BLaER1 treated with 17β-estradiol and CSF1 and Interleukin-3, amounts not matched to agents 10 nM and 100 nM (cell line): ENCODE data around the gene LPP.

Experiments used
- H3K27ac ChIP-seq, 11 experiments: shearing (Covaris generic); formaldehyde crosslinking; 2 replicates each; pipeline ENCODE4 v1.8.1; 2022
- H3K27me3 ChIP-seq, 11 experiments: shearing (Covaris generic); formaldehyde crosslinking; 2 replicates each; pipeline ENCODE4 v1.8.1; 2022
- H3K36me3 ChIP-seq, 11 experiments: shearing (Covaris generic); formaldehyde crosslinking; 2 replicates each; pipeline ENCODE4 v1.8.1; 2022
- H3K4me1 ChIP-seq, 10 experiments: shearing (Covaris generic); formaldehyde crosslinking; 2 replicates each; pipeline ENCODE4 v1.8.1; 2022
- H3K4me2 ChIP-seq, 11 experiments: shearing (Covaris generic); formaldehyde crosslinking; 2 replicates each; pipeline ENCODE4 v1.8.1; 2022
- H3K4me3 ChIP-seq, 10 experiments: shearing (Covaris generic); formaldehyde crosslinking; 2 replicates each; pipeline ENCODE4 v1.8.1; 2022
- H3K9ac ChIP-seq, 11 experiments: shearing (Covaris generic); formaldehyde crosslinking; 2 replicates each; pipeline ENCODE4 v1.8.1; 2022
- H3K9me3 ChIP-seq, 11 experiments: shearing (Covaris generic); formaldehyde crosslinking; replicated peaks in 1 of 11; 2 replicates each; pipeline ENCODE4 v1.8.1; 2022
- H4K20me1 ChIP-seq, 11 experiments: shearing (Covaris generic); formaldehyde crosslinking; 2 replicates each; pipeline ENCODE4 v1.8.1; 2022
- Cebpa-rat ChIP-seq, 11 experiments: shearing (Covaris generic); IDR thresholded peaks; 2 replicates each; pipeline ENCODE4 v1.8.1; 2022

LPP gene

DNA sequence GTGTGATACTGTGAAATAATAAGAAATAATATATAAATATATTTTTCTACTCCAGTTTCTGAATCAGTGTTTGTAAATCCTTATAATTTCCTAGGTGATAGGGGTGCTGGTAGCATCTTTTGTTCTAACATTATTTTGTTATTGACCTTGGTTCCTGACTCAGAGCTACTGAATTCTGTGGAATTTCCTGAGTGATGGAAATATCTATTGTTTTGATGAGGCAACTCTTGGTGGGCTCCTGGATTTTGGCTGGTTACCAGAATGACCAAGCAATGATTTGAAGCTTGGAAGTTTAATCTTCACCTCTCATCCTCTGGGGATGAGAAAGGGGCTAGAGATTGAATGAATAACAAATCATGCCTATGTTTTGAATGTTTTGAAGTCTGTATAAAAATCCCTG, 377.3 kb downstream of the LPP start:
- Histone ChIP-seq H3K9ac (no peak overlapping the region), H3K9me3 (no peaks in the 10 kb centered on the region), H3K36me3 (peaks cover 4 to 16% (median 11%) of the 10 kb centered on the region in 11 experiments; a peak in 15 of 22 replicates), H3K4me1 (peaks cover 0 to 40% (median 0%) of the 10 kb centered on the region in 10 experiments; a peak in 5 of 20 replicates), H3K4me3 (no peak overlapping the region), H3K4me2 (no peak overlapping the region), H4K20me1 (no peaks in the 10 kb centered on the region), H3K27ac (no peak overlapping the region), H3K27me3 (no peaks in the 10 kb centered on the region)
- TF ChIP-seq Cebpa-rat (IDR thresholded peaks at IDR 0.05) = no peak

DNA sequence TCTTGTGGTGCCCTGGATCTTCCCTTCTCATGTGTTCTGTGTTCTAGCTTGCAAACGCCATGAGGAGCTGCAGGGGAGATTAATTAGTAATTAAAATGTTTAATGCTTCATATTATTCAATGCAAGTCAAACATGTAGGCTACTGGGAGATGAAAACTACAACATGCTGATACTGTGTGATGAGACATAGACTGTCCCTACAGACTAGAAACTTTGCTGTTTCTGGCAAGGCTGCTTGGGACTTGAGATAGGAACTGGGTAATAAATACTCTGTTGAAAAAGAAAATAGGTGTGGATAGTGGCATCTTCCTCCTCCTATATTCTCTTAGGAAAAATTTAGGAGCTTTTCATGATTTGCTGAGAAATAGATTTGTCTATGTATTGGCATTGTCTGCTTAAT, 379.2 kb downstream of the LPP start:
- H3K27me3 ChIP-seq = no peaks in the 10 kb centered on the region
- H3K4me3 ChIP-seq = no peak overlapping the region
- no peak overlapping the region for H3K27ac ChIP-seq
- TF ChIP-seq Cebpa-rat (IDR thresholded peaks at IDR 0.05) = no peak
- peaks cover 0 to 5% (median 0%) of the 10 kb centered on the region in 11 experiments; a peak in 2 of 22 replicates for H3K9me3 ChIP-seq
- H3K4me1 ChIP-seq = peaks cover 0 to 39% (median 0%) of the 10 kb centered on the region in 10 experiments; a peak in 6 of 20 replicates
- no peak overlapping the region for H3K9ac ChIP-seq
- no peaks in the 10 kb centered on the region for H4K20me1 ChIP-seq
- 0 out of 22 replicates have a peak overlapping the region, but pooled peaks of 1 of the 11 experiments have one; percentile 15 for H3K4me2 ChIP-seq
- H3K36me3 ChIP-seq = peaks cover 0 to 10% (median 5%) of the 10 kb centered on the region in 11 experiments; a peak in 8 of 22 replicates

DNA sequence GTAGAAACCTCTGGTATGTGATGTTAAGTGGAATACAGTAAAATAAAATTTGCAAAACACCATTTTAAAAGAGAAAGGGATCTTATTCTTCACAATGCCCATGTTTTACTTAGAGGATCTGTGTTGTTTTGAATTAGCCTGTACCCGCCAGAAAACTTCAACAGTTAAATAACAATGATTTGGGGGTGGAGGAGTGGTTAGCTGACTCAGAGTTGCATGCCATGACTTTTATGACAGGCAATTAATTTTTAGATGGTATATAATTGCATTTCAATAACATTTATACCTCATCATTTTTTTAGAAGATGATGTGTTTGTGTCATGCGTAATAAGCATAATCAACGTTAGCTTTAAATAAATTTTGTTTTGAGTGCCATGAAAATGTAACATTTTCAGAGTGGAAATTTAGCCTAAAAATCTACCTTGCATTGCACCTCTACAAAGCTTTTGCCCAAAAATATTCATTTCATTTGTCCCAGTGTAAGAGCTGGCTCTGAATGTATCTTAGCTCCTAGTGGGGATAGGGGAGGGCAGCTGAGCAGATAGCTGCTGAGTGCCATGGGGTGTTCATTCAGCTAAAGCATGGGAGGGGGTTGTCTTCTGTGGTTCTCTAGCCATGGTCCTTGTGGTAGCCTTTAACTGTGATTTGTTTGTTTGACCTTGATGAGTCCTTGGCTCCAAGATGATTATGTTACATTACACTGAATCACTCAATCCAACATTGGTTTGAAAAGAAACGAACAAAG, 379.8 kb downstream of the LPP start:
- H3K9ac ChIP-seq = no peak overlapping the region
- no peaks in the 10 kb centered on the region for H4K20me1 ChIP-seq
- H3K27me3 ChIP-seq = no peaks in the 10 kb centered on the region
- H3K4me3 ChIP-seq = no peak overlapping the region
- H3K9me3 ChIP-seq = peaks cover 0 to 11% (median 0%) of the 10 kb centered on the region in 11 experiments; a peak in 3 of 22 replicates
- no peak for TF ChIP-seq Cebpa-rat (IDR thresholded peaks at IDR 0.05)
- peak overlapping the region in 2 of 11 experiments; percentile 26 to 39; a peak in 3 of 22 replicates for H3K4me2 ChIP-seq
- H3K4me1 ChIP-seq = peaks cover 0 to 42% (median 0%) of the 10 kb centered on the region in 10 experiments; a peak in 6 of 20 replicates
- H3K36me3 ChIP-seq = peaks cover 0 to 10% (median 6%) of the 10 kb centered on the region in 11 experiments; a peak in 7 of 22 replicates
- no peak overlapping the region for H3K27ac ChIP-seq

DNA sequence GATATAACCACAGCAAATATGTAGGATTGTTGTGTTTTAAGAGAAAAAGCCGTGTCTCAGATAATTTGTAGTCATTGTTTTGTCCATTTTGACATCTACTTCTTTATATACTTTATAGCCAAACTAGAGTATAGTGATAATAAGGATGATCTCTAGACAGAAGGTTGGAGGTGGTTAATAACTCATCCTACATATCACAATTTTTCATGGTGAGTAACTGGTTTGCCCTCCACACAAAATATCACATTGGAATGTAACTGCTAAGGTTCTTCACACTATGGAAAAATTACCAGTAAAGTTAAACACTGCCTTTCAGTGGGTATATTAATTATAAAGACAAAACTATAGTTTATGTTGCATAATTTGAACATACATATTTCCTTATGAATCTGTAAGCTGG, 380.7 kb downstream of the LPP start:
- H3K4me1 ChIP-seq = peaks cover 0 to 42% (median 0%) of the 10 kb centered on the region in 10 experiments; a peak in 6 of 20 replicates
- no peak overlapping the region for H3K4me2 ChIP-seq
- H3K9me3 ChIP-seq = peaks cover 0 to 12% (median 0%) of the 10 kb centered on the region in 11 experiments; a peak in 3 of 22 replicates

DNA sequence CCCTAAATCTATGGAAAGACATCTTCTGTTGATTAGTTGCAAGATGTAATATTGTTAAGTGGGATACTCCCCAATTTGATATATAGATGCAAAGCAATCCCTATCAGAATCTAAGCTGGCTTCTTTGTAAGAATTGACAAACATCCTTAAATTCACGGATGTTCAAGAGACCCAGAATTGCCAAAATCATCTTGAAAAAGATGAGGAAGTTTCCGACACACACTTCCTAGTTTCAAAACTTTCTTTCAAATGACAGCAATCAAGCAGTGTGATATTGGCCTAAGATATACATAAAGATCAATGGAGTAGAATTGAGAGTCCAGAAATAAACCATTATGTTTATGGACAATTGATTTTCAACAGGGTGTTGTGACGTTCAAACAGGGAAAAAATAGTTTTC, 383.6 kb downstream of the LPP start:
- Histone ChIP-seq H4K20me1 (no peaks in the 10 kb centered on the region), H3K27me3 (no peaks in the 10 kb centered on the region), H3K27ac (peak overlapping the region in 1 of 11 experiments; percentile 28; a peak in 1 of 22 replicates), H3K4me3 (no peak overlapping the region), H3K9me3 (peaks cover 0 to 12% (median 0%) of the 10 kb centered on the region in 11 experiments; a peak in 3 of 22 replicates), H3K36me3 (peaks cover 0 to 10% (median 0%) of the 10 kb centered on the region in 11 experiments; a peak in 5 of 22 replicates), H3K4me1 (peaks cover 0 to 41% (median 3%) of the 10 kb centered on the region in 10 experiments; a peak in 10 of 20 replicates), H3K4me2 (peak overlapping the region in 2 of 11 experiments; percentile 18 to 25; a peak in 3 of 22 replicates), H3K9ac (no peak overlapping the region)
- no peak for TF ChIP-seq Cebpa-rat (IDR thresholded peaks at IDR 0.05)

More for the DNA sequence above, 380.7 kb downstream of the LPP start:
- no peaks in the 10 kb centered on the region for H4K20me1 ChIP-seq
- H3K27ac ChIP-seq = no peak overlapping the region
- no peak for TF ChIP-seq Cebpa-rat (IDR thresholded peaks at IDR 0.05)
- no peaks in the 10 kb centered on the region for H3K27me3 ChIP-seq
- H3K4me3 ChIP-seq = no peak overlapping the region
- H3K36me3 ChIP-seq = peaks cover 0 to 12% (median 6%) of the 10 kb centered on the region in 11 experiments; a peak in 8 of 22 replicates
- H3K9ac ChIP-seq = no peak overlapping the region

DNA sequence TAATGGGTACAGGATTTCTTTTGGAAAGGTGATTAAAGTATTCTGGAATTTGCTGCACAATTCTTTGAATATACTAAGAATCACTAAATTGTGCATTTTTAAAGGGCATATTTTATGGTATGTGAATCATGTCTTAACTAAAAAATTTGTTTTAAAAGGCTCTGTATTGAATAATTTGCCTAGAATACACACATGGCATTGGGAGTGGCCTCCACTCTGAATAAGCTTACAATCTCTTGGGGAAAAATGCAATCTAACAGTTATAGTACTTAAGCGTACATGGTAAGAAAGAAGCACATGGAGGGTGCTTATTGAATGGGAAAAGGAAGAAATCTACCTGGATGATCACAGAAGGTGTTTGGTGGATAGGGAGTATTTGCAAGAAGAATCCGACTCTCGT, 385.1 kb downstream of the LPP start:
- Histone ChIP-seq H3K27me3 (no peaks in the 10 kb centered on the region), H3K4me2 (no peak overlapping the region), H3K4me3 (no peak overlapping the region), H3K9me3 (peaks cover 0 to 20% (median 0%) of the 10 kb centered on the region in 11 experiments; a peak in 6 of 22 replicates), H3K4me1 (peaks cover 0 to 26% (median 3%) of the 10 kb centered on the region in 10 experiments; a peak in 10 of 20 replicates), H3K36me3 (peaks cover 0 to 12% (median 4%) of the 10 kb centered on the region in 11 experiments; a peak in 10 of 22 replicates), H3K27ac (no peak overlapping the region), H3K9ac (no peak overlapping the region), H4K20me1 (no peaks in the 10 kb centered on the region)
- TF ChIP-seq Cebpa-rat (IDR thresholded peaks at IDR 0.05) = no peak

DNA sequence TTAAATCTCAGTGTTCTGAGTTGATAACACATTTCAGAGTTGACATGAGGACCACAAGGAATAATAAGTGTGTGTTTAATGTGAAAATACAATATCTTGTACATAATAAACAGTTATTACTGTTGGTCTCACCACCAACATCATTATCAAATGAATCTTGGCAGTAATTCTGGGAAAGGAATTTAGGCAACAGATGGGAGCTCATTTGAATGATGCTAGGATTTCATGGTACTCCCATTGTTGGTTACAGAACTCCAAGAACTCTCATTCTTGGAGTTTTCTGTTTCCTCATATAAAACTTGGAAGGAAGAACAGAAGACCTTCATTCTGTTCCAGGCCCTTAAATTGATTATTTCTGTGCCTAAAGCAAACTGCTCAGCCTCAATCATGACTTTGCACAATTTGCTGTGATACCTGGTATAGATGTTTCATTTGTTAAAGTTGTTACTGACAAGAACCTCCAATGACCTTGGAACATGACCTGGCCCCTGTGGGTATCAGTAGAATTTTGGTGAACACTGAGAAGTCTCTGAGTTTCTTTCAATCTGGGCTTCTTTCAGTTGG, 385.8 kb downstream of the LPP start:
- Histone ChIP-seq H3K9me3 (peaks cover 0 to 21% (median 0%) of the 10 kb centered on the region in 11 experiments; a peak in 6 of 22 replicates), H3K9ac (no peak overlapping the region), H4K20me1 (no peaks in the 10 kb centered on the region), H3K27me3 (no peaks in the 10 kb centered on the region), H3K4me1 (peaks cover 0 to 20% (median 3%) of the 10 kb centered on the region in 10 experiments; a peak in 10 of 20 replicates), H3K4me2 (no peak overlapping the region), H3K36me3 (peaks cover 0 to 14% (median 4%) of the 10 kb centered on the region in 11 experiments; a peak in 10 of 22 replicates), H3K4me3 (no peak overlapping the region), H3K27ac (no peak overlapping the region)
- TF ChIP-seq Cebpa-rat (IDR thresholded peaks at IDR 0.05) = no peak

DNA sequence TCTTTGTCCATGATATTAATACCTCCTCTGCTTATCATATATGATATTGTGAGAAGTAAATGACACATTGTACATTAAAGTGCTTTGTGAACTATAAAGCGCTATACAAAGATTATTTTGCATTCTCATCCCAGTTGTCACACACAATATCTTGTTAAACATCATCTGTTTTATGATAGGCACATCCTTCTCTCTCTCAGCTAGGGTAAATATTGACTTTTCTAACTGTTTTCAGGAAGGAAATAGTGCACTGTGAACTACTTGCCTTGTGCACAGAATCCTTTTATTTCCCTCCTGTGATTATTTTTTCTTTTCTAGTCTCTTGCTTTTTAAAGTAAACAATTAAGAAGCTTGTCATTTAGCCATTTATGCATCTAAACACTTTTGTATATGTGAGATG, 388.2 kb downstream of the LPP start:
- no peak for TF ChIP-seq Cebpa-rat (IDR thresholded peaks at IDR 0.05)
- Histone ChIP-seq H3K9me3 (peaks cover 0 to 21% (median 0%) of the 10 kb centered on the region in 11 experiments; a peak in 6 of 22 replicates), H3K9ac (no peak overlapping the region), H3K4me3 (no peak overlapping the region), H3K27ac (no peak overlapping the region), H3K36me3 (peaks cover 0 to 22% (median 5%) of the 10 kb centered on the region in 11 experiments; a peak in 10 of 22 replicates), H3K4me1 (peaks cover 0 to 20% (median 5%) of the 10 kb centered on the region in 10 experiments; a peak in 10 of 20 replicates), H3K27me3 (no peaks in the 10 kb centered on the region), H3K4me2 (no peak overlapping the region; a peak in 1 of 22 replicates), H4K20me1 (no peaks in the 10 kb centered on the region)

DNA sequence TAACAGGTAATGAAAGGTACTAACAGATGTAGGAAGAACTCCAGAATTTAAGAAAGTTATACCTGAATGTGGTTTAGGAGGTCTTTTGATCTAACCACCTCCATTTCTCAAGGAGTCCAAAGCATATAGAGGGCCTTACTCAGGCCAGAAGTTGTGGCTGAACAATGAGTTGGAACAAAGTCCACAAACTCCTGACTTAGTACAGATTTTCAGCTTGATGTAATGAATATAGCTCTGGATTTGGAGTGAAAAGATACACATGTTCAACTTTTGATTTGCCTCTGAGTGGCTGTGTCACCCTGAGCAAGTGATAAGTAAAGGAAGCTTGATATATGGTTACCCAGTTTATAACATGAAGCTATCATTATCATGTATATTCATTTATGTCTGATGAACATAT, 390.1 kb downstream of the LPP start:
- Histone ChIP-seq H3K9me3 (peaks cover 0 to 10% (median 0%) of the 10 kb centered on the region in 11 experiments; a peak in 3 of 22 replicates), H3K4me2 (no peak overlapping the region), H3K9ac (no peak overlapping the region), H3K27me3 (no peaks in the 10 kb centered on the region), H3K4me1 (peaks cover 0 to 25% (median 5%) of the 10 kb centered on the region in 10 experiments; a peak in 10 of 20 replicates), H3K4me3 (no peak overlapping the region), H3K27ac (no peak overlapping the region), H3K36me3 (peaks cover 0 to 31% (median 0%) of the 10 kb centered on the region in 11 experiments; a peak in 8 of 22 replicates), H4K20me1 (no peaks in the 10 kb centered on the region)
- no peak for TF ChIP-seq Cebpa-rat (IDR thresholded peaks at IDR 0.05)
